Activated CD4-positive, alpha-beta T cell treated with anti-CD3 and anti-CD28 coated beads, Interleukin-2, amount 10 ng/mL, durations not matched to agents 7 days and 5 days (primary cell): Measurements from ENCODE around the gene SKIL. TPM values are rescaled to one million over a fixed set of nuclear protein-coding genes. Genes with fewer than 3 reads are reported as not detected.
"Not testable (repeated sequence)": the region's sequence is repeated elsewhere in the genome, so short reads cannot be mapped to it uniquely, and the experiment has no call there.

ENCODE experiments used
- CTCF ChIA-PET: fragments of 350-600 bp; sonication (Branson Sonifier 250); formaldehyde crosslinking; loops from one replicate; lab custom pipeline; 2021; ENCODE audit warnings: antibody characterized with exemption; lab: Charles Lee
- POLR2A ChIA-PET: fragments of 350-600 bp; sonication (Branson Sonifier 250); formaldehyde crosslinking; loops from one replicate; lab custom pipeline; 2021; ENCODE audit warnings: antibody characterized with exemption; lab: Charles Lee
- DNase-seq: peaks from one replicate; pipeline ENCODE4 v3.0.0-alpha.2; 2020
- H3K27ac Mint-ChIP-seq: one replicate; pipeline ENCODE4 v1.8.0; 2021; ENCODE audit warnings: mild to moderate bottlenecking, moderate library complexity, mixed read lengths
- H3K27me3 Mint-ChIP-seq: one replicate; pipeline ENCODE4 v1.8.0; 2021; ENCODE audit warnings: mixed read lengths
- H3K36me3 Mint-ChIP-seq: one replicate; pipeline ENCODE4 v1.8.0; 2021; ENCODE audit warnings: low read depth, mixed read lengths
- H3K4me1 Mint-ChIP-seq: one replicate; pipeline ENCODE4 v1.8.0; 2021; ENCODE audit warnings: mixed read lengths
- H3K4me3 Mint-ChIP-seq: one replicate; pipeline ENCODE4 v1.8.0; 2021; ENCODE audit warnings: mild to moderate bottlenecking, moderate library complexity, mixed read lengths
- H3K9me3 Mint-ChIP-seq: one replicate; pipeline ENCODE4 v1.8.0; 2021; ENCODE audit warnings: mixed read lengths
- total RNA-seq, 2 experiments: library from RNA; stranded (reverse); gene quantifications; one replicate each; pipeline ENCODE4 v1.2.3, GENCODE V29; 2021

Gene SKIL
- total RNA-seq, 2 experiments from 2014 or later: 15.9 to 19.1 TPM

DNA sequence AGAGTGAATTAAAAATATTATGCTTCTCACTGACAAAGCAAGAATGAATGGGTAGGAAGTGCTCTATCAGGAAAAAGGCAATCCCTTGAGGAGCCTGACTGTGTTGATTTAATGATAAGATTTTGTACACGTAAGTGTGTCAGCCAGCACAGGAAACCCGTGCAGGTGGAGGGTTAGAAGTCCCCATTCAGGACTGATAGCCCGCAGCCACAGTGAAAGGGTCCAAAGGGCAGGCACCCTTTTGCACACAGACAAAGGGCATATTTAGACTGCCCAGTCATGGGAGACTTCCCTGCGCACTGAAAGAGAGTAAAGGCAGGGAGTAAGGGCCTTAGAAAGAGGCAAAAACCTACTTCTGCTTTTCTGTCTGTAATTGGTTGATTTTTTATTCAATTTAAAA lies 26.4 kb upstream of the SKIL start:
- no peaks in the 10 kb centered on the region for H3K36me3 Mint-ChIP-seq
- CTCF ChIA-PET: no interaction called here
- H3K4me1 Mint-ChIP-seq: no peaks in the 10 kb centered on the region
- no peak overlapping the region for H3K27ac Mint-ChIP-seq
- no peak for DNase-seq
- no peak overlapping the region for H3K4me3 Mint-ChIP-seq
- H3K9me3 Mint-ChIP-seq: peaks cover 9% of the 10 kb centered on the region
- POLR2A ChIA-PET: no interaction called here
- H3K27me3 Mint-ChIP-seq: no peaks in the 10 kb centered on the region

DNA sequence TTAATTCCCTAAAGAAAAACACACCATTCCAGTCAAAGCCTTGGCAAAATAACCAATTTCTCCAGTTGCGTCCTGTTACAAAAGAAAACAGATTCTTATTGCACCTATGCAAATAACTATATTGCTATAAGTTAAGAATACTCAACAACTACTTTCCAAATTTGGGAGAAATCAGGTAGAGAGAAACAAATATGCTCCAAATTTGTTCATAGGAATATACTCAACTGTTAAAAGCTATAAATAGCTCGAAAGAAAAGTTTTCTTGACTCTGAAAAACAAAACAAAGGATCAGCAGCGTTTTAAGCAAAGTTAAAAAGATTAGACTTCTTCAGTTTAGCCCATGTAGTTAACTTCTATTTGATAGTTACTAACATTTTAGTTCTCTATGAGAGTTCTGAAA lies 20.1 kb upstream of the SKIL start:
- no peak for DNase-seq
- Mint-ChIP-seq H3K4me1 (no peaks in the 10 kb centered on the region), H3K36me3 (peaks cover 6% of the 10 kb centered on the region), H3K27ac (no peak overlapping the region), H3K4me3 (no peak overlapping the region), H3K9me3 (peaks cover 9% of the 10 kb centered on the region), H3K27me3 (no peaks in the 10 kb centered on the region)
- POLR2A ChIA-PET: interaction anchor here (0.6 kb wide), 1 partner anchor 309 kb away, joined by 3 read pairs; no protein-coding TSS in a partner anchor
- CTCF ChIA-PET: interaction anchor here (0.6 kb wide), 1 partner anchor 264 kb away, joined by 3 read pairs; no protein-coding TSS in a partner anchor

DNA sequence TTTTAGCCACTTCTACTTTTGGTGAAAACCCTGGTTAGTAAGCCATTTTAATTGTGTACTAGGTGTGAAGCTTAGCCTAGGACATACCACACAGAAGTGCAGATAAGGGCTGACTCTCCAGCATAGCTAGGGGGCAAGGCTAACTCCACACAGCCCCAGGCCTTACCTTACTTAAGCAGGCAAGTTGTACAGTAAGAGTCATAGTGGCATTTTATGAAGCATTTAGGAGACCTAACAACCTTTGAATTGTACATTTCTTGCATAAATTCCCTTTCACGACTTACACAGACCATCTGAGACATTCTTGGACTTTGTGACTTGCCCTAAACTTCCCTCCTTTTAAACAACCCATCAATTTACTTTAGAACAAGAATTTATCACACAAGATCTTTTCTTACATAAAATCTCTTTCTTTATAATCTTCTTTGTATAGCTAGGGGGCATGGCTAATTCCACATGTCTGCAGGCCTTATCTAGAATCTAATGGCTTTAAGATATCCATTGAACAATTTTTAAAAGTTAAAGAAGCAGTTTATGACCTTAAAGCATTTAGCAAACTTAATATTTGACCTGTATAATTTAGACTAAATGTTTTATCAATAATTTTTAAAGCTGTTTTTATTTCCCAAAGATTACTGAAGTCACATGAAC lies 18.7 kb upstream of the SKIL start:
- H3K4me1 Mint-ChIP-seq: no peaks in the 10 kb centered on the region
- H3K9me3 Mint-ChIP-seq: peaks cover 9% of the 10 kb centered on the region
- no peak for DNase-seq
- H3K4me3 Mint-ChIP-seq: no peak overlapping the region
- H3K36me3 Mint-ChIP-seq: peaks cover 6% of the 10 kb centered on the region
- POLR2A ChIA-PET: no interaction called here
- no peak overlapping the region for H3K27ac Mint-ChIP-seq
- H3K27me3 Mint-ChIP-seq: no peaks in the 10 kb centered on the region
- CTCF ChIA-PET: interaction anchor here (0.7 kb wide), 1 partner anchor 24 kb away, joined by 4 read pairs; no protein-coding TSS in a partner anchor

DNA sequence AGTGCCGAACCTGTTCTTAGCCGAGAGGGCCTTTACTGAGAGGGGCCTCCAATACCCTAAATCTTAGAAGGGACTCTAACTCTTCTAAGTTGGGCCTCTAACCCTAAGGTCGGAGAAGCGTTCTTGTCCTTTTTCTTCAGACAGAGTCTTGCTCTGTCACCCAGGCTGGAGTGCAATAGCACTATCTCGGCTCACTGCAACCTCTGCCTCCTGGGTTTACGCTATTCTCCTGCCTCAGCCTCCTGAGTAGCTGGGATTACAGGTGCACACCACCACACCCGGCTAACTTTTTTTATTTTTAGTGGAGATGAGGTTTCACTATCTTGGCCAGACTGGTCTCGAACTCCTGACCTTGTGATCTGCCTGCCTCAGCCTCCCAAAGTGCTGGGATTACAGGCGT lies 15.2 kb upstream of the SKIL start:
- H3K4me3 Mint-ChIP-seq, POLR2A ChIA-PET, H3K27ac Mint-ChIP-seq, CTCF ChIA-PET, H3K36me3 Mint-ChIP-seq, H3K27me3 Mint-ChIP-seq, DNase-seq, H3K9me3 Mint-ChIP-seq: not testable (repeated sequence)
- peaks cover 13% of the 10 kb centered on the region for H3K4me1 Mint-ChIP-seq

DNA sequence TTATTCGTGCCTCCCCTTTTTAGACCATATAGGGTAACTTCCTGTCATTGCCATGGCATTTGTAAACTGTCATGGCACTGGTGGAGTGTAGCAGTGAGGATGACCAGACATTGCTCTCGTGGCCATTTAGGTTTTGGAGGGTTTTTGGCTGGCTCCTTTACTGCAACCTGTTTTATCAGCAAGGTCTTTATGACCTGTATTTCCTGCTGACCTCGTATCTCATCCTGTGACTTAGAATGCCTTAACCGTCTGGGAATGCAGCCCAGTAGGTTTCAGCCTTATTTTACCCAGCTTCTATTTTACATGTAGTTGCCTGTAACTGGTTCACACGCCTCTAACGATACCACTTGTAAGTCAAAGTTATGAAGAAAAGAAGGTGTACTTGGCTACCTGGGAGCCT lies 13.7 kb upstream of the SKIL start:
- H3K4me3 Mint-ChIP-seq, POLR2A ChIA-PET, H3K27me3 Mint-ChIP-seq, DNase-seq, H3K9me3 Mint-ChIP-seq, H3K36me3 Mint-ChIP-seq, CTCF ChIA-PET, H3K27ac Mint-ChIP-seq: not testable (repeated sequence)
- H3K4me1 Mint-ChIP-seq: peaks cover 13% of the 10 kb centered on the region

GRCh38 chr3:170344971-170345370 lies 12.5 kb upstream of the SKIL start:
- no peaks in the 10 kb centered on the region for H3K36me3 Mint-ChIP-seq
- H3K27ac Mint-ChIP-seq: no peak overlapping the region
- CTCF ChIA-PET: interaction anchor here (1.1 to 1.6 kb wide), 2 partner anchors 12 to 19 kb away, joined by 4 to 6 read pairs; partner anchors contain the start of gene SKIL
- H3K27me3 Mint-ChIP-seq: no peaks in the 10 kb centered on the region
- H3K4me3 Mint-ChIP-seq: no peak overlapping the region
- DNase-seq: no peak
- no peaks in the 10 kb centered on the region for H3K9me3 Mint-ChIP-seq
- H3K4me1 Mint-ChIP-seq: peaks cover 15% of the 10 kb centered on the region
- POLR2A ChIA-PET: no interaction called here

DNA sequence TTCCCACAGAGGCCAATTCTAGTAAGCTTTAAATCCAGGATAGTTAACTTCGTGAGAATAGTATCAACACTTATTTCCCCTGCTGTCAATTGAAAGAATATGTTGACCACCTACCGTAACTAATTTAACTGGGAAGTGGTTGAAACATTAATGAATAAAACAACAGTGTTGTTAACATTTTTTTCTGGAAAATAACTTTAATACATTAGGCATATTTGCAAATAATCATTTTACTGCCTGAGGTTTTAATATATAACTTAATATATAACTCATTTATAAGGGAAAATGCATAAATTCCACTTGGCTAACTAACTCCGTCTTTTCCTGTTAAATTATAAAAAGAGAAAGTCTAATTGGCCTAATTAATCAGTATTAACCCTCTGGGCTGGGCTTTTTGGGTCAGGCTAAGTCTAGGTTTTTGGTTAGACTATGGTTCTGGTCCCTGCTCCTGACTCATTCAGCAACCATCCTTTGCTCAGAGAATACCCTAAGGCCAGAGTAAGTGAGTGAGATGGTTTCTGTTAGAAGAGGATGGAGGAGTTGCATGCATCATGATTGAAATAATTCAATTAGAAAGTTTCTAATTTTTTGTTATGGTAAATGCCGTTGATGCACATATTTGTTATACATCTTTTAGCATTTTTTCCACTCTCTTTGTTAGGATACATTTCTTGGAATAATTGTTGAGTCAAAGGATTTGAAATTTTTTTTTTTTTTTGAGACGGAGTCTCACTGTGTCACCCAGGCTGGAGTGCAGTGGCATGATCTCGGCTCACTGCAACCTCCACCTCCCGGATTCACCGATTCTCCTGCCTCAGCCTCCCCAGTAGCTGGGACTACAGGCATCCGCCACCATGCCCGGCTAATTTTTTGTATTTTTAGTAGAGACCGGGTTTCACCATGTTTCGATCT lies 10.8 kb upstream of the SKIL start:
- Mint-ChIP-seq H3K4me1 (peaks cover 21% of the 10 kb centered on the region), H3K27me3 (no peaks in the 10 kb centered on the region), H3K9me3 (no peaks in the 10 kb centered on the region), H3K27ac (no peak overlapping the region), H3K36me3 (no peaks in the 10 kb centered on the region), H3K4me3 (no peak overlapping the region)
- no peak for DNase-seq
- ChIA-PET POLR2A (no interaction called here), CTCF (interaction anchor here (1.6 kb wide), 1 partner anchor 10 kb away, joined by 6 read pairs; the partner anchor contains the start of gene SKIL)

DNA sequence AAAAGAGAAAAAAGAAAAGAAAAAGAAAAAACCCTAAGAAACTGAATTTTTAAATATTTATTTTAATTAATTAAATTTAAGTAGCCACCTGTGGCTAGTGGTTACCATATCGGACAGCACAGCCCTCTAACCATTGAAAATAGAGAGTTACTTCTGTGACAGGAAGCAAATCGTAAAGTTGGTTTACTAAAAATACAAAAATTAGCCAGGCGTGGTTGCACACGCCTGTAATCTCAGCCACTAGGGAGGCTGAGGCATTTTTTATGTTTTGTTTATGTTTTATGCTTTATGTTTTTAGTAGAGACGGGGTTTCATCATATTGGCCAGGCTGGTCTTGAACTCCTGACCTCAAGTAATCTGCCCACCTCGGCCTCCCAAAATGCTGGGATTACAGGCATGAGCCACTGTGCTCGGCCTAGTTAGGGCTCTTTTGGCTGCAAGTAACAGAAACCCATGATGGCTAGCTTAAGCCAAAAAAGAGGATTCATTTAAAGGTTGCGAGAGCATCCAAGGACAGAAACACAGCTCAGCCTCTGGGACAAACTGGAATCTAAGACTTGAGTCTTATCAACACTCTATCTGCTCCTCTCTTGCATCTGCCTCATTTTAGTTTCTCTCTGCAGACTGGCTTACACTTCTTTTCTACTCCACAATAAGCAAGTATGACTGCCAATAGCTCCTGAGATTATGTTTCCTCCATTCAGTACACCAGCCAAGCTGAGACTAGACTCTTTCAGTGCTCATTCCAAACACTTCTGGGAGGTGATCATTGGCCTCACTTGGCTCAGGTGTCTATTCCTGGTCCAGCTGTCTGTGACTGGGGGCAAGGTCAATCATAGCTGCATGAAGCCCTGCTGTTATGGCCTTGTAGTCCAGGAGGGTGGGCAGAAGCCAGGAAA lies 6.8 kb upstream of the SKIL start:
- Mint-ChIP-seq H3K36me3 (no peaks in the 10 kb centered on the region), H3K27ac (no peak overlapping the region), H3K9me3 (no peaks in the 10 kb centered on the region), H3K4me1 (peaks cover 16% of the 10 kb centered on the region), H3K27me3 (peaks cover 4% of the 10 kb centered on the region), H3K4me3 (no peak overlapping the region)
- no peak for DNase-seq
- CTCF ChIA-PET: interaction anchor here (0.6 to 0.9 kb wide), 3 partner anchors 15 to 1845 kb away, joined by 3 to 6 read pairs (median 3); no protein-coding TSS in a partner anchor
- POLR2A ChIA-PET: no interaction called here

DNA sequence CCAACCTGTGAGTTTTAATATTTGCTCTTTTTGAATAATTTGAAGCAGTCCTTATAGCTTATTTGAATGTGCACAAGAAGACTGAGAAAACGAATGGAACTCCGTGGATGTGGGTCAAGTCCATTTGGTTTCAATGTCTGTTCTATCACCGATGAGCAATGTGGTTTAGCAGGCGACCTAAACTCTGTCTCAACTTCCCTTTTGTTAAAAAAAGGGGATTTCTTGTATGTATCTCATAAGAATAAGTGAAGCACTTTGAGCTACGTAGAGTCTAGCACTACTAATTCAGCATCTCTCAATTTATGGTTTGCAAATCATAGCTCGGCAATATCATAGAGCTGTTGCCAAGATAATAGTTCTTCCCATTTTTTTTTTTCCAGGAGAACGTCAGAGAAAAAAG lies 4.6 kb upstream of the SKIL start:
- Mint-ChIP-seq H3K27me3 (peaks cover 4% of the 10 kb centered on the region), H3K4me1 (peaks cover 23% of the 10 kb centered on the region), H3K36me3 (no peaks in the 10 kb centered on the region), H3K9me3 (no peaks in the 10 kb centered on the region), H3K4me3 (no peak overlapping the region), H3K27ac (no peak overlapping the region)
- POLR2A ChIA-PET: no interaction called here
- DNase-seq: no peak
- CTCF ChIA-PET: interaction anchor here (1.2 kb wide), 1 partner anchor 27 kb away, joined by 3 read pairs; no protein-coding TSS in a partner anchor

GRCh38 chr3:170353485-170353884 lies 4.0 kb upstream of the SKIL start:
- no peaks in the 10 kb centered on the region for H3K9me3 Mint-ChIP-seq
- no peak overlapping the region for H3K27ac Mint-ChIP-seq
- H3K4me3 Mint-ChIP-seq: no peak overlapping the region
- peaks cover 26% of the 10 kb centered on the region for H3K4me1 Mint-ChIP-seq
- no peak for DNase-seq
- peaks cover 2% of the 10 kb centered on the region for H3K36me3 Mint-ChIP-seq
- ChIA-PET CTCF (no interaction called here), POLR2A (no interaction called here)
- H3K27me3 Mint-ChIP-seq: peaks cover 4% of the 10 kb centered on the region

DNA sequence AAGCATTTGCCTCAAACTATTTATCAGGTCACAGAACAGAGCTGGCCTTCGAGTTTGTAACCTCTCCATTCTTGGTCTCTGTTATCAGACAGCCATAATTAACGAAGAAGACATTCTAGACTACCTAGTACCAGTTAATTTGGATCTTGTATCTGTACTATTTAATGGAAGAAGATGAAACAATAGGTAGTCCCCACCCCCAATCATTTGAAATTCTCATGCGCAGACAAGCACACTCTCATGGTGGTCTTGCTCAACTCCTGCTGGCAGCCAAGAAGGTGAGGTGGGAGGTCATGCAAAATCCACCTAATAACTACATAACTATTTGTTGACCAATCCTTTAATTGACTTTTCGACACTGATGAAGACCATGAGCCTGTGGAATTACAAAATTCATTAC lies 2.8 kb upstream of the SKIL start:
- H3K4me3 Mint-ChIP-seq: no peak overlapping the region
- CTCF ChIA-PET: no interaction called here

More for the DNA sequence above, 2.8 kb upstream of the SKIL start:
- peaks cover 11% of the 10 kb centered on the region for H3K36me3 Mint-ChIP-seq
- no peak overlapping the region for H3K27ac Mint-ChIP-seq
- DNase-seq: no peak
- peaks cover 35% of the 10 kb centered on the region for H3K4me1 Mint-ChIP-seq
- H3K9me3 Mint-ChIP-seq: no peaks in the 10 kb centered on the region
- POLR2A ChIA-PET: no interaction called here
- H3K27me3 Mint-ChIP-seq: peaks cover 4% of the 10 kb centered on the region
